GM23338 (cell line): ENCODE results near the gene FAM131B. TPM values are rescaled to one million over a fixed set of nuclear protein-coding genes. Genes with fewer than 3 reads are reported as not detected.
A peak's percentile ranks its signal among the peaks of the same experiment; 100 is the strongest.

ENCODE experiments used
- ATAC-seq: fragments of 200-7000 bp; cut with Tn5 transposase; 3 replicates; pipeline ENCODE4 v1.9.1; 2020
- DNase-seq: peaks from one replicate; pipeline ENCODE4 v3.0.0-alpha.2; 2015; ENCODE audit warnings: low spot score
- H2AFZ ChIP-seq: fragments of 200-600 bp; sonication (generic); 2 replicates; pipeline ENCODE4 v1.8.0; 2016; ENCODE audit warnings: antibody characterized with exemption, mild to moderate bottlenecking, moderate library complexity
- H3F3A ChIP-seq: fragments of 200-600 bp; sonication (generic); replicated peaks from 2 replicates; pipeline ENCODE4 v1.8.0; 2017; ENCODE audit warnings: antibody characterized with exemption, mixed run types, low read depth
- H3K27ac ChIP-seq: fragments of 200-600 bp; sonication (generic); 2 replicates; pipeline ENCODE4 v1.6.1; 2016; ENCODE audit warnings: low read depth
- H3K27me3 ChIP-seq: fragments of 200-600 bp; sonication (generic); 2 replicates; pipeline ENCODE4 v1.8.0; 2016; ENCODE audit warnings: mild to moderate bottlenecking, mixed run types, moderate library complexity; ENCODE audit not compliant: insufficient read depth
- H3K36me3 ChIP-seq: fragments of 200-600 bp; sonication (generic); 2 replicates; pipeline ENCODE4 v1.8.0; 2016; ENCODE audit warnings: mild to moderate bottlenecking; ENCODE audit not compliant: insufficient read depth
- H3K4me1 ChIP-seq: fragments of 200-600 bp; sonication (generic); 2 replicates; pipeline ENCODE4 v1.8.0; 2016; ENCODE audit warnings: mild to moderate bottlenecking, moderate library complexity; ENCODE audit not compliant: insufficient read depth
- H3K4me2 ChIP-seq: fragments of 200-600 bp; sonication (generic); 2 replicates; pipeline ENCODE4 v1.7.1; 2017; ENCODE audit warnings: mixed run types
- H3K4me3 ChIP-seq: fragments of 200-600 bp; sonication (generic); 2 replicates; pipeline ENCODE4 v1.6.1; 2016; ENCODE audit warnings: mixed run types
- H3K79me2 ChIP-seq: fragments of 200-600 bp; sonication (generic); replicated peaks from 2 replicates; pipeline ENCODE4 v1.8.0; 2017; ENCODE audit warnings: mild to moderate bottlenecking; ENCODE audit not compliant: insufficient read depth
- H3K9me2 ChIP-seq: fragments of 200-600 bp; sonication (generic); 2 replicates; pipeline ENCODE4 v1.8.0; 2017; ENCODE audit not compliant: insufficient read depth
- H4K20me1 ChIP-seq: fragments of 200-600 bp; sonication (generic); replicated peaks from 2 replicates; pipeline ENCODE4 v1.8.0; 2017; ENCODE audit warnings: mild to moderate bottlenecking; ENCODE audit not compliant: insufficient read depth
- H3K27ac Mint-ChIP-seq: 2 replicates; pipeline ENCODE4 v1.8.0; 2020; ENCODE audit warnings: inconsistent platforms, mild to moderate bottlenecking, moderate library complexity, mixed read lengths
- H3K27me3 Mint-ChIP-seq: 3 replicates; pipeline ENCODE4 v1.8.0; 2022; ENCODE audit warnings: low read depth, mild to moderate bottlenecking, moderate library complexity, mixed read lengths, inconsistent platforms; ENCODE audit not compliant: insufficient read depth, poor library complexity
- H3K36me3 Mint-ChIP-seq: 3 replicates; pipeline ENCODE4 v1.8.0; 2021; ENCODE audit warnings: low read depth, mild to moderate bottlenecking, inconsistent platforms, moderate library complexity, mixed read lengths
- H3K4me1 Mint-ChIP-seq: 3 replicates; pipeline ENCODE4 v1.8.0; 2020; ENCODE audit warnings: mild to moderate bottlenecking, inconsistent platforms, mixed read lengths
- H3K4me3 Mint-ChIP-seq: 3 replicates; pipeline ENCODE4 v1.8.0; 2021; ENCODE audit warnings: moderate library complexity, mild to moderate bottlenecking, inconsistent platforms, mixed read lengths
- H3K9me3 Mint-ChIP-seq: 3 replicates; pipeline ENCODE4 v1.8.0; 2020; ENCODE audit warnings: moderate library complexity, mild to moderate bottlenecking, inconsistent platforms, mixed read lengths
- CREB1 ChIP-seq: fragments of 250-450 bp; sonication (Bioruptor Pico); IDR thresholded peaks from 2 replicates; pipeline ENCODE4 v1.5.0; 2020; ENCODE audit warnings: low read depth, mild to moderate bottlenecking, moderate library complexity
- EZH2 ChIP-seq: fragments of 200-600 bp; sonication (generic); IDR thresholded peaks from one replicate; pipeline ENCODE4 v1.8.0; 2017; ENCODE audit warnings: antibody characterized with exemption, mild to moderate bottlenecking, low read depth; ENCODE audit not compliant: unreplicated experiment
- EZH2phosphoT487 ChIP-seq: fragments of 200-600 bp; sonication (generic); IDR thresholded peaks from one replicate; pipeline ENCODE4 v1.8.1; 2018; ENCODE audit warnings: antibody characterized with exemption; ENCODE audit not compliant: unreplicated experiment
- JUNB ChIP-seq: IDR thresholded peaks from one replicate; pipeline ENCODE4 v1.6.1; 2016; ENCODE audit warnings: antibody characterized with exemption; ENCODE audit not compliant: unreplicated experiment
- NANOG ChIP-seq: IDR thresholded peaks from 2 replicates; pipeline ENCODE4 v1.6.1; 2016; ENCODE audit warnings: antibody characterized with exemption, borderline replicate concordance
- POLR2AphosphoS5 ChIP-seq: IDR thresholded peaks from 2 replicates; pipeline ENCODE4 v1.6.1; 2016; ENCODE audit warnings: antibody characterized with exemption, low read depth
- STAT1 ChIP-seq: IDR thresholded peaks from one replicate; pipeline ENCODE4 v1.6.1; 2016; ENCODE audit warnings: antibody characterized with exemption; ENCODE audit not compliant: unreplicated experiment
- ZNF114 ChIP-seq: fragments of 250-450 bp; sonication (Bioruptor Pico); IDR thresholded peaks from 2 replicates; pipeline ENCODE4 v1.5.0; 2020; ENCODE audit warnings: mild to moderate bottlenecking, moderate library complexity
- ZNF331 ChIP-seq: fragments of 250-450 bp; sonication (Bioruptor Pico); IDR thresholded peaks from 2 replicates; pipeline ENCODE4 v1.5.0; 2020; ENCODE audit warnings: low read depth, mild to moderate bottlenecking, moderate library complexity
- polyA plus RNA-seq: library from polyadenylated mRNA; unstranded; fragments of >200 nt; fragmentation: Nextera tagmentation; extraction: Ambion mirVana; gene quantifications from 2 replicates; pipeline ENCODE4 v1.2.1, GENCODE V29; 2016
- total RNA-seq: library from RNA; depleted of rRNA; stranded (reverse); fragments of >200 nt; shearing (Covaris generic); gene quantifications from 2 replicates; pipeline ENCODE4 v1.2.3, GENCODE V29; 2014
- TF ChIP-seq, protein P1 (sequence below): fragments of 250-450 bp; sonication (Bioruptor Pico); IDR thresholded peaks from 2 replicates; pipeline ENCODE4 v1.5.0; 2020; ENCODE audit warnings: mild to moderate bottlenecking, moderate library complexity
- TF ChIP-seq, protein P2 (sequence below): IDR thresholded peaks from one replicate; pipeline ENCODE4 v1.6.1; 2018; ENCODE audit warnings: antibody characterized with exemption; ENCODE audit not compliant: unreplicated experiment
- TF ChIP-seq, protein P3 (sequence below), 2 experiments: fragments of 200-600 bp in 1 of 2; sonication (generic) in 1 of 2; conservative IDR thresholded peaks; 2 replicates each; pipeline versions ENCODE4 v1.5.1 to v1.6.1; 2016 to 2017; ENCODE audit warnings: antibody characterized with exemption in 2 of 2, low read depth in 2 of 2, mild to moderate bottlenecking in 2 of 2, moderate library complexity in 1 of 2
- TF ChIP-seq, protein P4 (sequence below): IDR thresholded peaks from 2 replicates; pipeline ENCODE4 v1.6.1; 2016; ENCODE audit warnings: antibody characterized with exemption

Gene FAM131B
- total and polyA plus RNA-seq, 2 experiments from 2014 or later: 4.7 to 30.2 TPM

DNA sequence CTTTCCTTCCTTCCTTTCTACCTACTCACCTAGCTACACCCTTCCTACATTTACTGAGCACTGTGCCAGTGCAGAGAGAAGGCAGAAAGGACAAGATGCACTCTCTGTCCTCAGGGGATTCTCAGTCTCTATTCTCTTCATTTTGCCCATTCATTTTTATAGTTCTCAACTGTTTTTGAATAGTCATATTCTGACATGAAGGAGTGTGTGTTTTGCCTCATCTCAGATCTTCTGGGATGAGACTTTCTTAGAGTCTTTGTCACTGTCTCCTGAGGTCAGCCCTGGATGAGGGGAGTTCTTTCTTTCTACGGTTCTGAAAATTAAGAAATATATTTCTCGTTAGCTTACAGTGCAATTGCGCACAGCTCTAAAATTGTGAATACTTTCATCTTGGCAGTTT lies 25.3 kb downstream of the FAM131B start:
- no peaks in the 10 kb centered on the region for H3K79me2 ChIP-seq
- Mint-ChIP-seq H3K4me1 (no peaks in the 10 kb centered on the region), H3K9me3 (no peaks in the 10 kb centered on the region; the same call in 2 of the 3 replicates), H3K27ac (no peak overlapping the region), H3K27me3 (no peaks in the 10 kb centered on the region), H3K36me3 (no peaks in the 10 kb centered on the region), H3K4me3 (no peak overlapping the region)
- H3K4me2 ChIP-seq: no peak overlapping the region
- no peaks in the 10 kb centered on the region for H3F3A ChIP-seq
- TF ChIP-seq EZH2 (no peak), POLR2AphosphoS5 (no peak), JUNB (no peak), EZH2phosphoT487 (no peak), NANOG (no peak), ZNF331 (CRISPR knock-in tag) (no peak), STAT1 (no peak), CREB1 (no peak), ZNF114 (CRISPR knock-in tag) (no peak)
- TF ChIP-seq, protein P1, sequence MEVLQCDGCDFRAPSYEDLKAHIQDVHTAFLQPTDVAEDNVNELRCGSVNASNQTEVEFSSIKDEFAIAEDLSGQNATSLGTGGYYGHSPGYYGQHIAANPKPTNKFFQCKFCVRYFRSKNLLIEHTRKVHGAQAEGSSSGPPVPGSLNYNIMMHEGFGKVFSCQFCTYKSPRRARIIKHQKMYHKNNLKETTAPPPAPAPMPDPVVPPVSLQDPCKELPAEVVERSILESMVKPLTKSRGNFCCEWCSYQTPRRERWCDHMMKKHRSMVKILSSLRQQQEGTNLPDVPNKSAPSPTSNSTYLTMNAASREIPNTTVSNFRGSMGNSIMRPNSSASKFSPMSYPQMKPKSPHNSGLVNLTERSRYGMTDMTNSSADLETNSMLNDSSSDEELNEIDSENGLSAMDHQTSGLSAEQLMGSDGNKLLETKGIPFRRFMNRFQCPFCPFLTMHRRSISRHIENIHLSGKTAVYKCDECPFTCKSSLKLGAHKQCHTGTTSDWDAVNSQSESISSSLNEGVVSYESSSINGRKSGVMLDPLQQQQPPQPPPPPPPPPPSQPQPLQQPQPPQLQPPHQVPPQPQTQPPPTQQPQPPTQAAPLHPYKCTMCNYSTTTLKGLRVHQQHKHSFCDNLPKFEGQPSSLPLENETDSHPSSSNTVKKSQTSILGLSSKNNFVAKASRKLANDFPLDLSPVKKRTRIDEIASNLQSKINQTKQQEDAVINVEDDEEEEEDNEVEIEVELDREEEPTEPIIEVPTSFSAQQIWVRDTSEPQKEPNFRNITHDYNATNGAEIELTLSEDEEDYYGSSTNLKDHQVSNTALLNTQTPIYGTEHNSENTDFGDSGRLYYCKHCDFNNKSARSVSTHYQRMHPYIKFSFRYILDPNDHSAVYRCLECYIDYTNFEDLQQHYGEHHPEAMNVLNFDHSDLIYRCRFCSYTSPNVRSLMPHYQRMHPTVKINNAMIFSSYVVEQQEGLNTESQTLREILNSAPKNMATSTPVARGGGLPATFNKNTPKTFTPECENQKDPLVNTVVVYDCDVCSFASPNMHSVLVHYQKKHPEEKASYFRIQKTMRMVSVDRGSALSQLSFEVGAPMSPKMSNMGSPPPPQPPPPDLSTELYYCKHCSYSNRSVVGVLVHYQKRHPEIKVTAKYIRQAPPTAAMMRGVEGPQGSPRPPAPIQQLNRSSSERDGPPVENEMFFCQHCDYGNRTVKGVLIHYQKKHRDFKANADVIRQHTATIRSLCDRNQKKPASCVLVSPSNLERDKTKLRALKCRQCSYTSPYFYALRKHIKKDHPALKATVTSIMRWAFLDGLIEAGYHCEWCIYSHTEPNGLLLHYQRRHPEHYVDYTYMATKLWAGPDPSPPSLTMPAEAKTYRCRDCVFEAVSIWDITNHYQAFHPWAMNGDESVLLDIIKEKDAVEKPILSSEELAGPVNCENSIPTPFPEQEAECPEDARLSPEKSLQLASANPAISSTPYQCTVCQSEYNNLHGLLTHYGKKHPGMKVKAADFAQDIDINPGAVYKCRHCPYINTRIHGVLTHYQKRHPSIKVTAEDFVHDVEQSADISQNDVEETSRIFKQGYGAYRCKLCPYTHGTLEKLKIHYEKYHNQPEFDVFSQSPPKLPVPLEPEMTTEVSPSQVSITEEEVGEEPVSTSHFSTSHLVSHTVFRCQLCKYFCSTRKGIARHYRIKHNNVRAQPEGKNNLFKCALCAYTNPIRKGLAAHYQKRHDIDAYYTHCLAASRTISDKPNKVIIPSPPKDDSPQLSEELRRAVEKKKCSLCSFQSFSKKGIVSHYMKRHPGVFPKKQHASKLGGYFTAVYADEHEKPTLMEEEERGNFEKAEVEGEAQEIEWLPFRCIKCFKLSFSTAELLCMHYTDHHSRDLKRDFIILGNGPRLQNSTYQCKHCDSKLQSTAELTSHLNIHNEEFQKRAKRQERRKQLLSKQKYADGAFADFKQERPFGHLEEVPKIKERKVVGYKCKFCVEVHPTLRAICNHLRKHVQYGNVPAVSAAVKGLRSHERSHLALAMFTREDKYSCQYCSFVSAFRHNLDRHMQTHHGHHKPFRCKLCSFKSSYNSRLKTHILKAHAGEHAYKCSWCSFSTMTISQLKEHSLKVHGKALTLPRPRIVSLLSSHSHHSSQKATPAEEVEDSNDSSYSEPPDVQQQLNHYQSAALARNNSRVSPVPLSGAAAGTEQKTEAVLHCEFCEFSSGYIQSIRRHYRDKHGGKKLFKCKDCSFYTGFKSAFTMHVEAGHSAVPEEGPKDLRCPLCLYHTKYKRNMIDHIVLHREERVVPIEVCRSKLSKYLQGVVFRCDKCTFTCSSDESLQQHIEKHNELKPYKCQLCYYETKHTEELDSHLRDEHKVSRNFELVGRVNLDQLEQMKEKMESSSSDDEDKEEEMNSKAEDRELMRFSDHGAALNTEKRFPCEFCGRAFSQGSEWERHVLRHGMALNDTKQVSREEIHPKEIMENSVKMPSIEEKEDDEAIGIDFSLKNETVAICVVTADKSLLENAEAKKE (CRISPR knock-in tag): no peak
- TF ChIP-seq, protein P2, sequence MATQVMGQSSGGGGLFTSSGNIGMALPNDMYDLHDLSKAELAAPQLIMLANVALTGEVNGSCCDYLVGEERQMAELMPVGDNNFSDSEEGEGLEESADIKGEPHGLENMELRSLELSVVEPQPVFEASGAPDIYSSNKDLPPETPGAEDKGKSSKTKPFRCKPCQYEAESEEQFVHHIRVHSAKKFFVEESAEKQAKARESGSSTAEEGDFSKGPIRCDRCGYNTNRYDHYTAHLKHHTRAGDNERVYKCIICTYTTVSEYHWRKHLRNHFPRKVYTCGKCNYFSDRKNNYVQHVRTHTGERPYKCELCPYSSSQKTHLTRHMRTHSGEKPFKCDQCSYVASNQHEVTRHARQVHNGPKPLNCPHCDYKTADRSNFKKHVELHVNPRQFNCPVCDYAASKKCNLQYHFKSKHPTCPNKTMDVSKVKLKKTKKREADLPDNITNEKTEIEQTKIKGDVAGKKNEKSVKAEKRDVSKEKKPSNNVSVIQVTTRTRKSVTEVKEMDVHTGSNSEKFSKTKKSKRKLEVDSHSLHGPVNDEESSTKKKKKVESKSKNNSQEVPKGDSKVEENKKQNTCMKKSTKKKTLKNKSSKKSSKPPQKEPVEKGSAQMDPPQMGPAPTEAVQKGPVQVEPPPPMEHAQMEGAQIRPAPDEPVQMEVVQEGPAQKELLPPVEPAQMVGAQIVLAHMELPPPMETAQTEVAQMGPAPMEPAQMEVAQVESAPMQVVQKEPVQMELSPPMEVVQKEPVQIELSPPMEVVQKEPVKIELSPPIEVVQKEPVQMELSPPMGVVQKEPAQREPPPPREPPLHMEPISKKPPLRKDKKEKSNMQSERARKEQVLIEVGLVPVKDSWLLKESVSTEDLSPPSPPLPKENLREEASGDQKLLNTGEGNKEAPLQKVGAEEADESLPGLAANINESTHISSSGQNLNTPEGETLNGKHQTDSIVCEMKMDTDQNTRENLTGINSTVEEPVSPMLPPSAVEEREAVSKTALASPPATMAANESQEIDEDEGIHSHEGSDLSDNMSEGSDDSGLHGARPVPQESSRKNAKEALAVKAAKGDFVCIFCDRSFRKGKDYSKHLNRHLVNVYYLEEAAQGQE: no peak
- TF ChIP-seq, protein P3, sequence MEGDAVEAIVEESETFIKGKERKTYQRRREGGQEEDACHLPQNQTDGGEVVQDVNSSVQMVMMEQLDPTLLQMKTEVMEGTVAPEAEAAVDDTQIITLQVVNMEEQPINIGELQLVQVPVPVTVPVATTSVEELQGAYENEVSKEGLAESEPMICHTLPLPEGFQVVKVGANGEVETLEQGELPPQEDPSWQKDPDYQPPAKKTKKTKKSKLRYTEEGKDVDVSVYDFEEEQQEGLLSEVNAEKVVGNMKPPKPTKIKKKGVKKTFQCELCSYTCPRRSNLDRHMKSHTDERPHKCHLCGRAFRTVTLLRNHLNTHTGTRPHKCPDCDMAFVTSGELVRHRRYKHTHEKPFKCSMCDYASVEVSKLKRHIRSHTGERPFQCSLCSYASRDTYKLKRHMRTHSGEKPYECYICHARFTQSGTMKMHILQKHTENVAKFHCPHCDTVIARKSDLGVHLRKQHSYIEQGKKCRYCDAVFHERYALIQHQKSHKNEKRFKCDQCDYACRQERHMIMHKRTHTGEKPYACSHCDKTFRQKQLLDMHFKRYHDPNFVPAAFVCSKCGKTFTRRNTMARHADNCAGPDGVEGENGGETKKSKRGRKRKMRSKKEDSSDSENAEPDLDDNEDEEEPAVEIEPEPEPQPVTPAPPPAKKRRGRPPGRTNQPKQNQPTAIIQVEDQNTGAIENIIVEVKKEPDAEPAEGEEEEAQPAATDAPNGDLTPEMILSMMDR (conservative IDR thresholded peaks at IDR 0.05; ENCODE audit: low read depth in 2 of 2): no peak
- TF ChIP-seq, protein P4, sequence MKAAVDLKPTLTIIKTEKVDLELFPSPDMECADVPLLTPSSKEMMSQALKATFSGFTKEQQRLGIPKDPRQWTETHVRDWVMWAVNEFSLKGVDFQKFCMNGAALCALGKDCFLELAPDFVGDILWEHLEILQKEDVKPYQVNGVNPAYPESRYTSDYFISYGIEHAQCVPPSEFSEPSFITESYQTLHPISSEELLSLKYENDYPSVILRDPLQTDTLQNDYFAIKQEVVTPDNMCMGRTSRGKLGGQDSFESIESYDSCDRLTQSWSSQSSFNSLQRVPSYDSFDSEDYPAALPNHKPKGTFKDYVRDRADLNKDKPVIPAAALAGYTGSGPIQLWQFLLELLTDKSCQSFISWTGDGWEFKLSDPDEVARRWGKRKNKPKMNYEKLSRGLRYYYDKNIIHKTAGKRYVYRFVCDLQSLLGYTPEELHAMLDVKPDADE: no peak
- H3K4me1 ChIP-seq: no peaks in the 10 kb centered on the region
- no peaks in the 10 kb centered on the region for H4K20me1 ChIP-seq
- ATAC-seq: no peak
- no peak overlapping the region for H3K27ac ChIP-seq
- peak overlapping the region; percentile 90; the same call in 1 of the 2 replicates for H2AFZ ChIP-seq
- no peaks in the 10 kb centered on the region for H3K27me3 ChIP-seq
- peaks cover 6% of the 10 kb centered on the region; the same call in 1 of the 2 replicates for H3K9me2 ChIP-seq
- no peaks in the 10 kb centered on the region for H3K36me3 ChIP-seq
- DNase-seq: no peak
- H3K4me3 ChIP-seq: no peak overlapping the region
